Thoracic aorta (tissue), 2 donors: ENCODE measurements around the gene UTS2R. TPM values are rescaled to one million over a fixed set of nuclear protein-coding genes. Genes with fewer than 3 reads are reported as not detected.

Source experiments
- ATAC-seq: fragments of 150-250 bp; one replicate; pipeline ENCODE4 v1.8.0; 2017; ENCODE audit warnings: low read depth; ENCODE audit not compliant: insufficient number of reproducible peaks, low FRiP score
- DNase-seq: peaks from one replicate; pipeline ENCODE4 v3.0.0-alpha.2; 2020; ENCODE audit warnings: low spot score
- H3K27ac ChIP-seq, 2 donors: fragments of 200-600 bp; sonication (generic); 1 replicate in 1 of 2; 2 replicates in 1 of 2; pipeline ENCODE4 v1.5.1; 2016; ENCODE audit warnings: mild to moderate bottlenecking in 2 of 2, moderate library complexity in 2 of 2
- H3K27me3 ChIP-seq: fragments of 200-600 bp; sonication (generic); replicated peaks from 2 replicates; pipeline ENCODE4 v1.6.0; 2016; ENCODE audit warnings: mild to moderate bottlenecking; ENCODE audit not compliant: insufficient read depth
- H3K36me3 ChIP-seq: fragments of 200-600 bp; sonication (generic); one replicate; pipeline ENCODE4 v1.5.1; 2016
- H3K4me1 ChIP-seq, 2 donors: fragments of 200-600 bp; sonication (generic); 1 replicate in 1 of 2; 2 replicates in 1 of 2; pipeline versions ENCODE4 v1.5.1 to v1.6.0; 2016; ENCODE audit warnings: low read depth in 2 of 2, mild to moderate bottlenecking in 1 of 2; ENCODE audit not compliant: control insufficient read depth in 1 of 2
- H3K4me3 ChIP-seq: fragments of 200-600 bp; sonication (generic); 2 replicates; pipeline ENCODE4 v1.5.1; 2016; ENCODE audit warnings: mild to moderate bottlenecking
- H3K9me3 ChIP-seq: fragments of 200-600 bp; sonication (generic); 2 replicates; pipeline ENCODE4 v1.5.1; 2016
- CTCF ChIP-seq: fragments of 200-600 bp; sonication (generic); IDR thresholded peaks from one replicate; pipeline ENCODE4 v1.5.1; 2019; ENCODE audit warnings: antibody characterized with exemption
- total RNA-seq, 2 donors: library from RNA; depleted of rRNA; stranded (reverse); fragments of >200 nt; gene quantifications; one replicate each; pipeline versions ENCODE4 v1.1.0 to v1.2.3, GENCODE V29; 2016

UTS2R gene
- total RNA-seq, 2 donors from 2014 or later = 0.27 TPM; not detected in 1

GRCh38 chr17:82351713-82352488 is 19.7 kb upstream of the UTS2R start:
- peak; percentile 97 for TF ChIP-seq CTCF
- no peak overlapping the region for H3K4me3 ChIP-seq
- H3K27me3 ChIP-seq = no peaks in the 10 kb centered on the region
- H3K9me3 ChIP-seq = no peaks in the 10 kb centered on the region
- no peaks in the 10 kb centered on the region for H3K36me3 ChIP-seq
- H3K27ac ChIP-seq = no peak overlapping the region
- ATAC-seq = peak; percentile 42
- peak; percentile 53 for DNase-seq
- peaks cover 7 to 8% of the 10 kb centered on the region in 2 donors for H3K4me1 ChIP-seq

- Histone ChIP-seq H3K9me3 (no peaks in the 10 kb centered on the region), H3K27ac (no peak overlapping the region), H3K27me3 (no peaks in the 10 kb centered on the region), H3K36me3 (no peaks in the 10 kb centered on the region), H3K4me1 (peaks cover 7 to 8% of the 10 kb centered on the region in 2 donors), H3K4me3 (no peak overlapping the region)
- ATAC-seq = no peak
- TF ChIP-seq CTCF = no peak
- no peak for DNase-seq
Measured at GRCh38 chr17:82353484-82353883, 18.1 kb upstream of the UTS2R start.

- Histone ChIP-seq H3K4me3 (no peak overlapping the region), H3K27ac (no peak overlapping the region), H3K9me3 (no peaks in the 10 kb centered on the region), H3K36me3 (no peaks in the 10 kb centered on the region), H3K4me1 (peaks cover 7 to 8% of the 10 kb centered on the region in 2 donors), H3K27me3 (no peaks in the 10 kb centered on the region)
- TF ChIP-seq CTCF = no peak
- ATAC-seq = no peak
- DNase-seq = no peak
Measured at GRCh38 chr17:82354804-82355308, 16.7 kb upstream of the UTS2R start.

- TF ChIP-seq CTCF = no peak
- Histone ChIP-seq H3K4me1 (peaks cover 7 to 8% of the 10 kb centered on the region in 2 donors), H3K27ac (no peak overlapping the region), H3K9me3 (no peaks in the 10 kb centered on the region), H3K36me3 (no peaks in the 10 kb centered on the region), H3K27me3 (no peaks in the 10 kb centered on the region), H3K4me3 (no peak overlapping the region)
- no peak for DNase-seq
- no peak for ATAC-seq
Measured at GRCh38 chr17:82355770-82356427, 15.7 kb upstream of the UTS2R start.

GRCh38 chr17:82356845-82357355 is 14.7 kb upstream of the UTS2R start:
- TF ChIP-seq CTCF = no peak
- Histone ChIP-seq H3K36me3 (no peaks in the 10 kb centered on the region), H3K4me1 (peaks cover 7 to 8% of the 10 kb centered on the region in 2 donors), H3K9me3 (no peaks in the 10 kb centered on the region), H3K27me3 (no peaks in the 10 kb centered on the region), H3K27ac (no peak overlapping the region), H3K4me3 (no peak overlapping the region)
- DNase-seq (no peak), ATAC-seq (no peak)
